ENCODE data around the gene ARSG.

GRCh38 chr17:68431661-68432071, 140.4 kb downstream of the ARSG start:
- TF ChIP-seq, protein P1, sequence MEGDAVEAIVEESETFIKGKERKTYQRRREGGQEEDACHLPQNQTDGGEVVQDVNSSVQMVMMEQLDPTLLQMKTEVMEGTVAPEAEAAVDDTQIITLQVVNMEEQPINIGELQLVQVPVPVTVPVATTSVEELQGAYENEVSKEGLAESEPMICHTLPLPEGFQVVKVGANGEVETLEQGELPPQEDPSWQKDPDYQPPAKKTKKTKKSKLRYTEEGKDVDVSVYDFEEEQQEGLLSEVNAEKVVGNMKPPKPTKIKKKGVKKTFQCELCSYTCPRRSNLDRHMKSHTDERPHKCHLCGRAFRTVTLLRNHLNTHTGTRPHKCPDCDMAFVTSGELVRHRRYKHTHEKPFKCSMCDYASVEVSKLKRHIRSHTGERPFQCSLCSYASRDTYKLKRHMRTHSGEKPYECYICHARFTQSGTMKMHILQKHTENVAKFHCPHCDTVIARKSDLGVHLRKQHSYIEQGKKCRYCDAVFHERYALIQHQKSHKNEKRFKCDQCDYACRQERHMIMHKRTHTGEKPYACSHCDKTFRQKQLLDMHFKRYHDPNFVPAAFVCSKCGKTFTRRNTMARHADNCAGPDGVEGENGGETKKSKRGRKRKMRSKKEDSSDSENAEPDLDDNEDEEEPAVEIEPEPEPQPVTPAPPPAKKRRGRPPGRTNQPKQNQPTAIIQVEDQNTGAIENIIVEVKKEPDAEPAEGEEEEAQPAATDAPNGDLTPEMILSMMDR (IDR thresholded peaks at IDR 0.05; ENCODE audit: low read depth, low read length, missing input control): no peak
- TF ChIP-seq, protein P2, sequence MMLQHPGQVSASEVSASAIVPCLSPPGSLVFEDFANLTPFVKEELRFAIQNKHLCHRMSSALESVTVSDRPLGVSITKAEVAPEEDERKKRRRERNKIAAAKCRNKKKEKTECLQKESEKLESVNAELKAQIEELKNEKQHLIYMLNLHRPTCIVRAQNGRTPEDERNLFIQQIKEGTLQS (IDR thresholded peaks at IDR 0.05): no peak
- TF ChIP-seq, protein P3, sequence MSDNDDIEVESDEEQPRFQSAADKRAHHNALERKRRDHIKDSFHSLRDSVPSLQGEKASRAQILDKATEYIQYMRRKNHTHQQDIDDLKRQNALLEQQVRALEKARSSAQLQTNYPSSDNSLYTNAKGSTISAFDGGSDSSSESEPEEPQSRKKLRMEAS (IDR thresholded peaks at IDR 0.05): no peak
